PC-9 (cell line): ENCODE measurements around the gene UFC1.

Experiments used
- EZH2 ChIP-seq: fragments of 200-600 bp; sonication (generic); IDR thresholded peaks from 2 replicates; pipeline ENCODE4 v1.8.0; 2017; ENCODE audit warnings: antibody characterized with exemption, low read depth
- TF ChIP-seq, protein P1 (sequence below): fragments of 200-600 bp; sonication (generic); conservative IDR thresholded peaks from 2 replicates; pipeline ENCODE4 v1.6.1; 2017; ENCODE audit warnings: mixed run types, antibody characterized with exemption, mild to moderate bottlenecking, moderate library complexity

GRCh38 chr1:161199506-161200139 lies 45.8 kb downstream of the UFC1 start:
- TF ChIP-seq, protein P1, sequence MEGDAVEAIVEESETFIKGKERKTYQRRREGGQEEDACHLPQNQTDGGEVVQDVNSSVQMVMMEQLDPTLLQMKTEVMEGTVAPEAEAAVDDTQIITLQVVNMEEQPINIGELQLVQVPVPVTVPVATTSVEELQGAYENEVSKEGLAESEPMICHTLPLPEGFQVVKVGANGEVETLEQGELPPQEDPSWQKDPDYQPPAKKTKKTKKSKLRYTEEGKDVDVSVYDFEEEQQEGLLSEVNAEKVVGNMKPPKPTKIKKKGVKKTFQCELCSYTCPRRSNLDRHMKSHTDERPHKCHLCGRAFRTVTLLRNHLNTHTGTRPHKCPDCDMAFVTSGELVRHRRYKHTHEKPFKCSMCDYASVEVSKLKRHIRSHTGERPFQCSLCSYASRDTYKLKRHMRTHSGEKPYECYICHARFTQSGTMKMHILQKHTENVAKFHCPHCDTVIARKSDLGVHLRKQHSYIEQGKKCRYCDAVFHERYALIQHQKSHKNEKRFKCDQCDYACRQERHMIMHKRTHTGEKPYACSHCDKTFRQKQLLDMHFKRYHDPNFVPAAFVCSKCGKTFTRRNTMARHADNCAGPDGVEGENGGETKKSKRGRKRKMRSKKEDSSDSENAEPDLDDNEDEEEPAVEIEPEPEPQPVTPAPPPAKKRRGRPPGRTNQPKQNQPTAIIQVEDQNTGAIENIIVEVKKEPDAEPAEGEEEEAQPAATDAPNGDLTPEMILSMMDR: no peak
- TF ChIP-seq EZH2: no peak
